HG03354 (cell line): ENCODE measurements around the gene PUM1.
"Not testable (repeated sequence)": the region's sequence is repeated elsewhere in the genome, so short reads cannot be mapped to it uniquely, and the experiment has no call there.

Experiments used
- ATAC-seq: cut with Tn5 transposase; IDR thresholded peaks from one replicate; pipeline ENCODE4 v1.9.1; 2021; ENCODE audit warnings: mild to moderate bottlenecking; ENCODE audit not compliant: unreplicated experiment, poor library complexity, severe bottlenecking

Gene PUM1

GRCh38 chr1:30947212-30947611, 118.3 kb downstream of the PUM1 start:
- ATAC-seq, result no peak

- ATAC-seq, result no peak
Measured at GRCh38 chr1:30942326-30942963, 123.1 kb downstream of the PUM1 start.

GRCh38 chr1:30940541-30940940, 125.0 kb downstream of the PUM1 start:
- ATAC-seq, result no peak

GRCh38 chr1:30936541-30937171, 128.9 kb downstream of the PUM1 start:
- no peak for ATAC-seq

DNA sequence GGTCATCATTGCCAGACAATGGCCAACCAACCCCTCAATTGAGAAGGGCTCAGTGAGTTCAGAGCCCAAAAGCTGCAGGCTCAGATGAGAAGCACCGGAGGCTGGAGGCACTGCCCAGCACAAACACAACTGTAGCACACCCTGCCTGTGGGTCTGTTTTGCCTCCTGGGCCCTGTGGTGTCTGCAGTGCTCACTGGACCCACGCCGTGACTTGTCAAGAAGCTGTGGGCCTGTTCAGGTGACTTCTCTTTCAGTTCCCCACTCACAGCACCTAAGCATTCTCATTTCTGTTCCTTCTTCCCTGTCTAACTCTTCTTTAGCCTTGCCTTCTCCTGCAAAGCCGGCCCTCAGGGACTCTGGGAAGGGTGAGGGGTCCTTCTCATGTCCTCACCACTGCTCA, 129.8 kb downstream of the PUM1 start:
- ATAC-seq, result not testable (repeated sequence)

GRCh38 chr1:30934613-30935012, 130.9 kb downstream of the PUM1 start:
- no peak for ATAC-seq

DNA sequence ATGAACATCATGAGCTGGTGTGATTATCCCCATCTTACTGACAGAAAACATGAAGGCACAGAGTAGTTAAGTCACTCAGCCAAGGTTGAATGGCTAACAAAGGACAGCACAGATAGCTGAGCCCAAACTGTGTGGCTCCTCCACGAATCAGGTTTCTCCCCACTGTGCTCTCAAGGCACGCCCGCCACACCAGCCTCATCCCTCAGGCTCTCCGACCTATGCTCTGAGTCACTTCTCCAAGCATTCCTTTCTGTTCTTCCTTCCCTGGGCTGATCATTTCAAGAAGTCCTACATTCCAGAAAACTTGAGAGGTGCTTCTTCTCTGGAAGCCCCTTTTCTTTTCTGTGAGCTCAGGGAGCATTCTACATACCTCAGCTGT, 131.7 kb downstream of the PUM1 start:
- ATAC-seq, result no peak

GRCh38 chr1:30930631-30931173, 134.8 kb downstream of the PUM1 start:
- ATAC-seq, result no peak

DNA sequence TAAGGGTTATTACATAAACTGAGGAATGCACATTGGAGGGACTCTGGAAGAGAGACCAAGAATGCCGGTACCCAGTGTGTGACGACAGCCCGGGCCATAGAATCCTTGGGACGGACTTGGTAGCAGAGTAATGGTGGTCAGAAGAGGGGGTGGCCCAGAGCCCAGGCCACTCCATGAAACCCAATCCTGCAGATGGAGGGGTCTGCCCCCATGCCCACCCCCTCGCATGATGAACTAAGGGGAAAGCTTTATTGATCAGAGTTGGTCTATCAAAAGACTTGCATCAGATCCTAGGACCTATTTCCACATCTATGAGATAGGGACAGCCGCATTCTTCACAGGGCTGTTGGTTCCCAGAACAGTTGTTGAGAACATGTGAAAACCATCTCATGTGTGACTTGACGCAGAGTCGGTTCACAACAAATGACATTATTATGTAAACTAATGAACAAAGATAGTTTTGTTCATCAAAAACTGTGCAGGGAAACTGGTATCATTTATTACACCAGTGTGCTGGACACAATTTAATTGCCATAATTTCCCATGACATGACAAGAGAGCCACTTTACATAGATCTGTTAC, 135.5 kb downstream of the PUM1 start:
- ATAC-seq, result no peak

- ATAC-seq, result no peak
Measured at GRCh38 chr1:30929135-30929889, 136.2 kb downstream of the PUM1 start.

GRCh38 chr1:30928789-30929134, 136.8 kb downstream of the PUM1 start:
- ATAC-seq, result no peak

GRCh38 chr1:30928171-30928570, 137.3 kb downstream of the PUM1 start:
- no peak for ATAC-seq

GRCh38 chr1:30927448-30927847, 138.1 kb downstream of the PUM1 start:
- no peak for ATAC-seq

- no peak for ATAC-seq
Measured at GRCh38 chr1:30923597-30923996, 141.9 kb downstream of the PUM1 start.

- no peak for ATAC-seq
Measured at GRCh38 chr1:30920827-30921226, 144.7 kb downstream of the PUM1 start.

- no peak for ATAC-seq
Measured at GRCh38 chr1:30919025-30919881, 146.3 kb downstream of the PUM1 start.

DNA sequence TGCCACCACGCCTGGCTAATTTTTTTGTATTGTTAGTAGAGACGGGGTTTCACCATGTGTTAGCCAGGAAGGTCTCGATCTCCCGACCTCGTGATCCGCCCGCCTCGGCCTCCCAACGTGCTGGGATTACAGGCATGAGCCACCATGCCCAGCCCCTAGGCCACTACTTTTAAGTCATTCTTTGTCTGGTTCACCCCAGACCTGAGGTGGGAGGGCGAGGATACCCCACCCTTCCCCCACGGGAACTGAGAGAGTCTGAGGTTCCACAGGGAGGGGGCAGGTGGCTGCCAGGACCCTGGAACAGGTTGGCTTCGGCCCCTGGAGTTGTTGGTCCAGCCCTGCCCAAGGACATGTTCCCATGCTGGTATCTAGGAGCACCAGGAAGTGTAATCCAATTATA, 149.2 kb downstream of the PUM1 start:
- no peak for ATAC-seq

GRCh38 chr1:30915491-30916230, 149.9 kb downstream of the PUM1 start:
- ATAC-seq, result no peak

DNA sequence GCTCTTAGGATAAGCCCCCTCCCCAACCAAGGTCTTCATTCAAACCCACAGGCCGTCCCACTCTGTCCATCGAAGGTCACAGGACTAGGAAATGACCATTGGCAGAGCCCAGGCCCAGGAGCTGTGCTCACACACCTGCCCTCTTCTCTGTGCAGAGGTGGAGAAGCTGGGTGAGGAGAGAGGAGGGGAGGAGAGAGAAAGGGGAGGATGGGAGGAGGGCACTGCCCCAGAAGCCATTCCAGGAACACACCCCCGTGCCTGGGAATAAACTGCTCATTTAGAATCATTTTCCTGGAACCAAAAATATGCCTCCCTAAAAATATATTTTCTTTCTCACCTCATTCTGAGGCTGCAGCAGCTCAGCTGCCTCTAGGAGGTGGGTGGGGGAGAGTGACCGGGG, 150.6 kb downstream of the PUM1 start:
- ATAC-seq, result no peak
